Smooth muscle cell (in vitro differentiated cells): ENCODE results near the gene MYO7B. TPM values are rescaled to one million over a fixed set of nuclear protein-coding genes. Genes with fewer than 3 reads are reported as not detected.

Experiments
- DNase-seq: peaks from one replicate; lab custom pipeline; 2025; ENCODE audit not compliant: unreplicated experiment; lab: John Stamatoyannopoulos, UW
- H2AFZ ChIP-seq: fragments of 200-600 bp; sonication (generic); 2 replicates; pipeline ENCODE4 v1.6.0; 2016; ENCODE audit warnings: antibody characterized with exemption, low read depth, mild to moderate bottlenecking
- H3F3A ChIP-seq: fragments of 200-600 bp; sonication (generic); 2 replicates; pipeline ENCODE4 v1.6.0; 2017; ENCODE audit warnings: antibody characterized with exemption, low read depth
- H3K27ac ChIP-seq: fragments of 200-600 bp; sonication (generic); 2 replicates; pipeline ENCODE4 v1.5.1; 2016; ENCODE audit warnings: low read depth, mild to moderate bottlenecking
- H3K27me3 ChIP-seq: fragments of 200-600 bp; sonication (generic); 2 replicates; pipeline ENCODE4 v1.6.1; 2016; ENCODE audit warnings: low read depth, mild to moderate bottlenecking
- H3K36me3 ChIP-seq: fragments of 200-600 bp; sonication (generic); 2 replicates; pipeline ENCODE4 v1.5.1; 2016; ENCODE audit warnings: low read depth
- H3K4me1 ChIP-seq: fragments of 200-600 bp; sonication (generic); 2 replicates; pipeline ENCODE4 v1.5.1; 2016; ENCODE audit warnings: low read depth
- H3K4me2 ChIP-seq: fragments of 200-600 bp; sonication (generic); 2 replicates; pipeline ENCODE4 v1.6.0; 2016; ENCODE audit warnings: mild to moderate bottlenecking
- H3K4me3 ChIP-seq: fragments of 200-600 bp; sonication (generic); 2 replicates; pipeline ENCODE4 v1.5.1; 2016; ENCODE audit warnings: mild to moderate bottlenecking
- H3K79me2 ChIP-seq: fragments of 200-600 bp; sonication (generic); 2 replicates; pipeline ENCODE4 v1.6.0; 2016; ENCODE audit warnings: low read depth, mild to moderate bottlenecking
- H3K9ac ChIP-seq: fragments of 200-600 bp; sonication (generic); 2 replicates; pipeline ENCODE4 v1.6.0; 2016; ENCODE audit warnings: low read depth
- H3K9me3 ChIP-seq: fragments of 200-600 bp; sonication (generic); replicated peaks from 2 replicates; pipeline ENCODE4 v1.5.1; 2016; ENCODE audit warnings: low read depth
- H4K20me1 ChIP-seq: fragments of 200-600 bp; sonication (generic); 2 replicates; pipeline ENCODE4 v1.6.0; 2016; ENCODE audit warnings: low read depth
- CTCF ChIP-seq: fragments of 200-600 bp; sonication (generic); IDR thresholded peaks from 2 replicates; pipeline ENCODE4 v1.5.1; 2017; ENCODE audit warnings: borderline replicate concordance, mild to moderate bottlenecking, antibody characterized with exemption; ENCODE audit not compliant: insufficient read depth, poor library complexity, severe bottlenecking
- WGBS: methylation state at CpG from one replicate; pipeline ENCODE4 v1.1.7; 2016; ENCODE audit warnings: low lambda C conversion rate; 5-methylcytosine and 5-hydroxymethylcytosine counted together
- polyA plus RNA-seq: library from polyadenylated mRNA; unstranded; fragments of >200 nt; fragmentation: Nextera tagmentation; extraction: Ambion mirVana; gene quantifications from 2 replicates; pipeline ENCODE4 v1.2.1, GENCODE V29; 2016
- total RNA-seq: library from RNA; depleted of rRNA; stranded (reverse); fragments of >200 nt; gene quantifications from 2 replicates; pipeline ENCODE4 v1.2.3, GENCODE V29; 2014

Gene MYO7B
- total and polyA plus RNA-seq, 2 experiments from 2014 or later = 0.09 to 0.35 TPM

- no peaks in the 10 kb centered on the region for H3K79me2 ChIP-seq
- DNase-seq = no peak
- peaks cover 2% of the 10 kb centered on the region for H3K27me3 ChIP-seq
- H3K9ac ChIP-seq = no peak overlapping the region
- no peaks in the 10 kb centered on the region for H3K9me3 ChIP-seq
- H3F3A ChIP-seq = peaks cover 30% of the 10 kb centered on the region
- no peaks in the 10 kb centered on the region for H3K36me3 ChIP-seq
- peaks cover 16% of the 10 kb centered on the region for H3K4me1 ChIP-seq
- H2AFZ ChIP-seq = no peak overlapping the region
- H3K4me3 ChIP-seq = no peak overlapping the region
- no peaks in the 10 kb centered on the region for H4K20me1 ChIP-seq
- TF ChIP-seq CTCF = no peak
- peak overlapping the region; percentile 64 for H3K4me2 ChIP-seq
- H3K27ac ChIP-seq = peak overlapping the region; percentile 78
Measured at GRCh38 chr2:127683056-127683455, 147.6 kb downstream of the MYO7B start.

- no peak overlapping the region for H3K9ac ChIP-seq
- H3K4me3 ChIP-seq = no peak overlapping the region
- peaks cover 5% of the 10 kb centered on the region for H3K9me3 ChIP-seq
- H3K79me2 ChIP-seq = no peaks in the 10 kb centered on the region
- no peaks in the 10 kb centered on the region for H3K27me3 ChIP-seq
- no peaks in the 10 kb centered on the region for H3K36me3 ChIP-seq
- H2AFZ ChIP-seq = peak overlapping the region; percentile 1
- DNase-seq = no peak
- WGBS = 46% methylated on average over 15 of the region's 15 CpGs
- no peaks in the 10 kb centered on the region for H4K20me1 ChIP-seq
- peak overlapping the region; percentile 64 for H3K4me2 ChIP-seq
- H3F3A ChIP-seq = peaks cover 30% of the 10 kb centered on the region
- H3K4me1 ChIP-seq = peaks cover 16% of the 10 kb centered on the region
- TF ChIP-seq CTCF = no peak
- H3K27ac ChIP-seq = peak overlapping the region; percentile 78
Measured at GRCh38 chr2:127683757-127684156, 148.3 kb downstream of the MYO7B start.

- Histone ChIP-seq H3F3A (peaks cover 30% of the 10 kb centered on the region), H3K9me3 (peaks cover 5% of the 10 kb centered on the region), H3K4me3 (no peak overlapping the region), H3K27ac (peak overlapping the region; percentile 37), H3K27me3 (no peaks in the 10 kb centered on the region), H2AFZ (no peak overlapping the region), H3K36me3 (no peaks in the 10 kb centered on the region), H4K20me1 (no peaks in the 10 kb centered on the region), H3K9ac (no peak overlapping the region), H3K4me2 (peak overlapping the region; percentile 6), H3K4me1 (peaks cover 16% of the 10 kb centered on the region), H3K79me2 (no peaks in the 10 kb centered on the region)
- no peak for DNase-seq
- TF ChIP-seq CTCF = no peak
- 37% methylated on average over 8 of the region's 8 CpGs for WGBS
Measured at GRCh38 chr2:127685410-127686080, 150.1 kb downstream of the MYO7B start.

Other genes starting within 250 kb of the MYO7B start
- 30.9 and 44.4 TPM in 2 replicates for gene ERCC3, start 241.5 kb upstream of the MYO7B start, total RNA-seq
- 44.3 and 49.5 TPM in 2 replicates for gene ERCC3, start 241.5 kb upstream of the MYO7B start, polyA plus RNA-seq
- 42.7 and 46.7 TPM in 2 replicates for gene MAP3K2, start 147.7 kb upstream of the MYO7B start, total RNA-seq
- gene MAP3K2, start 147.7 kb upstream of the MYO7B start, polyA plus RNA-seq = 33.6 and 39.2 TPM in 2 replicates
- 1.1 TPM in 1 of 2 replicates, not detected in the other for gene PROC, start 117.3 kb upstream of the MYO7B start, total RNA-seq
- 0.44 and 0.85 TPM in 2 replicates for gene PROC, start 117.3 kb upstream of the MYO7B start, polyA plus RNA-seq
- 36.1 and 38.0 TPM in 2 replicates for gene IWS1, start 9.2 kb upstream of the MYO7B start, total RNA-seq
- gene IWS1, start 9.2 kb upstream of the MYO7B start, polyA plus RNA-seq = 31.2 and 48.5 TPM in 2 replicates
- not detected in 2 replicates for gene GPR17, start 110.5 kb downstream of the MYO7B start, total RNA-seq
- not detected in 2 replicates for gene GPR17, start 110.5 kb downstream of the MYO7B start, polyA plus RNA-seq
- 8.4 and 9.7 TPM in 2 replicates for gene LIMS2, start 139.8 kb downstream of the MYO7B start, total RNA-seq
- gene LIMS2, start 139.8 kb downstream of the MYO7B start, polyA plus RNA-seq = 21.0 and 22.3 TPM in 2 replicates
- 7.0 and 7.3 TPM in 2 replicates for gene SFT2D3, start 165.8 kb downstream of the MYO7B start, total RNA-seq
- gene SFT2D3, start 165.8 kb downstream of the MYO7B start, polyA plus RNA-seq = not detected in 2 replicates